Upper lobe of left lung (tissue), 4 donors: Measurements from ENCODE around the gene FXYD5.

Experiments used
- EP300 ChIP-seq, 4 donors: sonication (generic); formaldehyde crosslinking; IDR thresholded peaks; one replicate each; pipeline ENCODE4 v1.5.1; 2017; ENCODE audit warnings: antibody characterized with exemption in 4 of 4, control low read depth in 2 of 4
- POLR2A ChIP-seq, 4 donors: fragments of 450-650 bp; IDR thresholded peaks; one replicate each; pipeline ENCODE4 v1.5.1; 2016 to 2017; ENCODE audit warnings: antibody characterized with exemption in 4 of 4, mild to moderate bottlenecking in 2 of 4
- POLR2AphosphoS5 ChIP-seq, 2 donors: sonication (generic); formaldehyde crosslinking; IDR thresholded peaks; one replicate each; pipeline ENCODE4 v1.5.1; 2017; ENCODE audit warnings: antibody characterized with exemption in 2 of 2
- TF ChIP-seq, protein P1 (sequence below), 6 experiments: fragments of 450-650 bp in 4 of 6; fragments of 200-600 bp in 2 of 6; sonication (generic) in 2 of 6; IDR thresholded peaks; one replicate each; pipeline ENCODE4 v1.5.1; 2016 to 2019; ENCODE audit warnings: antibody characterized with exemption in 6 of 6

DNA sequence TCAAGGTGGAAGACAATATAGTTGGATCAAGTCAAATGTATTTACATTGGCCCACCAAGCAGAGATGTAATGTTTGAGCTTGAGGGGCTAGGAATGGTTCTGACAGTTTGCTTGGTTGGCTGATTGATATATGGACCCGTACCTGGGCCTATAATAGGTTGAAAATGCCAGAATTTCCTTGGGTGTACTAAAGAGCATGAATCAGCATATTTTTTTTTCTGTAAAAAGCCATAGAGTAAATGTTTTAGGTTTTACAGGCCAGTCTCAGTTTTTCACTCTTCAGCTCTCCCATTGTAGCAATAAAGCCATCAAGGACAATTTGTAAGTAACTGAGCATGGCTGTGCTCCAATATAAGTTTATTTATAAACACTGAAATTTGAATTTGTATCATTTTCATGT, 26.9 kb downstream of the FXYD5 start:
- TF ChIP-seq, protein P1, sequence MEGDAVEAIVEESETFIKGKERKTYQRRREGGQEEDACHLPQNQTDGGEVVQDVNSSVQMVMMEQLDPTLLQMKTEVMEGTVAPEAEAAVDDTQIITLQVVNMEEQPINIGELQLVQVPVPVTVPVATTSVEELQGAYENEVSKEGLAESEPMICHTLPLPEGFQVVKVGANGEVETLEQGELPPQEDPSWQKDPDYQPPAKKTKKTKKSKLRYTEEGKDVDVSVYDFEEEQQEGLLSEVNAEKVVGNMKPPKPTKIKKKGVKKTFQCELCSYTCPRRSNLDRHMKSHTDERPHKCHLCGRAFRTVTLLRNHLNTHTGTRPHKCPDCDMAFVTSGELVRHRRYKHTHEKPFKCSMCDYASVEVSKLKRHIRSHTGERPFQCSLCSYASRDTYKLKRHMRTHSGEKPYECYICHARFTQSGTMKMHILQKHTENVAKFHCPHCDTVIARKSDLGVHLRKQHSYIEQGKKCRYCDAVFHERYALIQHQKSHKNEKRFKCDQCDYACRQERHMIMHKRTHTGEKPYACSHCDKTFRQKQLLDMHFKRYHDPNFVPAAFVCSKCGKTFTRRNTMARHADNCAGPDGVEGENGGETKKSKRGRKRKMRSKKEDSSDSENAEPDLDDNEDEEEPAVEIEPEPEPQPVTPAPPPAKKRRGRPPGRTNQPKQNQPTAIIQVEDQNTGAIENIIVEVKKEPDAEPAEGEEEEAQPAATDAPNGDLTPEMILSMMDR (IDR thresholded peaks at IDR 0.05): no peak
- TF ChIP-seq POLR2A (IDR thresholded peaks at IDR 0.05): no peak
- no peak for TF ChIP-seq POLR2AphosphoS5 (IDR thresholded peaks at IDR 0.05)
- TF ChIP-seq EP300 (IDR thresholded peaks at IDR 0.05): no peak
